HEK293T (cell line): Measurements from ENCODE around the gene NAPG.

Experiments used
- CTBP1 ChIP-seq: fragments of 450-650 bp; IDR thresholded peaks from 2 replicates; pipeline ENCODE4 v1.6.1; 2016; ENCODE audit warnings: borderline replicate concordance
- FOXK2 ChIP-seq: fragments of 450-650 bp; IDR thresholded peaks from 2 replicates; pipeline ENCODE4 v1.6.1; 2016; ENCODE audit warnings: mild to moderate bottlenecking
- FOXM1 ChIP-seq: fragments of 450-650 bp; IDR thresholded peaks from 2 replicates; pipeline ENCODE4 v1.6.1; 2017; ENCODE audit warnings: mild to moderate bottlenecking, borderline replicate concordance
- LEF1 ChIP-seq: fragments of 450-650 bp; IDR thresholded peaks from 2 replicates; pipeline ENCODE4 v1.6.1; 2017; ENCODE audit warnings: mild to moderate bottlenecking, borderline replicate concordance
- PKNOX1 ChIP-seq: fragments of 450-650 bp; IDR thresholded peaks from 2 replicates; pipeline ENCODE4 v1.6.1; 2016
- SUZ12 ChIP-seq: fragments of 450-650 bp; IDR thresholded peaks from 2 replicates; pipeline ENCODE4 v1.6.1; 2016; ENCODE audit warnings: mild to moderate bottlenecking
- TARDBP ChIP-seq: fragments of 450-650 bp; IDR thresholded peaks from 2 replicates; pipeline ENCODE4 v1.6.1; 2016
- ZNF384 ChIP-seq: fragments of 450-650 bp; IDR thresholded peaks from 2 replicates; pipeline ENCODE4 v1.6.1; 2016

GRCh38 chr18:10482363-10482984, 43.4 kb upstream of the NAPG start:
- no peak for TF ChIP-seq FOXM1
- no peak for TF ChIP-seq SUZ12
- no peak for TF ChIP-seq FOXK2
- no peak for TF ChIP-seq PKNOX1
- TF ChIP-seq LEF1: no peak
- no peak for TF ChIP-seq CTBP1
- no peak for TF ChIP-seq TARDBP
- TF ChIP-seq ZNF384: no peak
